SK-N-SH (cell line): Measurements from ENCODE around the gene PHLPP1. TPM values are rescaled to one million over a fixed set of nuclear protein-coding genes. Genes with fewer than 3 reads are reported as not detected.

Source experiments
- CTCF ChIA-PET: fragments of 300-600, 350-600 bp; formaldehyde crosslinking; extraction: SDS; loops from one replicate; lab custom pipeline; 2021; lab: Yijun Ruan, JAX
- POLR2A ChIA-PET: fragments of 350-600 bp; sonication (Branson Sonifier 250); formaldehyde crosslinking; extraction: SDS; loops from one replicate; lab custom pipeline; 2020; ENCODE audit warnings: antibody characterized with exemption, inconsistent platforms; lab: Yijun Ruan, JAX
- DNase-seq: peaks from one replicate; pipeline ENCODE4 v3.0.0; 2012
- H2AFZ ChIP-seq: fragments of 200-600 bp; sonication (generic); 2 replicates; pipeline ENCODE4 v1.8.1; 2016; ENCODE audit warnings: antibody characterized with exemption, mild to moderate bottlenecking, low read depth
- H3F3A ChIP-seq: fragments of 200-600 bp; sonication (generic); replicated peaks from 2 replicates; pipeline ENCODE3; 2016; ENCODE audit warnings: antibody characterized with exemption, mild to moderate bottlenecking; ENCODE audit not compliant: insufficient read depth
- H3K27ac ChIP-seq, 2 experiments: fragments of 200-500 bp in 1 of 2; fragments of 200-600 bp in 1 of 2; sonication (Bioruptor generic) in 1 of 2; sonication (generic), shearing (Covaris generic) in 1 of 2; 2 replicates each; pipeline versions ENCODE4 v1.5.1 to v1.6.1; 2014 to 2016; ENCODE audit warnings: low read depth in 2 of 2, inconsistent platforms in 1 of 2, low read length in 1 of 2, mild to moderate bottlenecking in 1 of 2, mixed read lengths in 1 of 2
- H3K27me3 ChIP-seq: fragments of 200-600 bp; sonication (generic), shearing (Covaris generic); 2 replicates; pipeline ENCODE4 v1.6.1; 2016; ENCODE audit warnings: mixed run types; ENCODE audit not compliant: insufficient read depth
- H3K36me3 ChIP-seq, 2 experiments: fragments of 200-500 bp in 1 of 2; fragments of 200-600 bp in 1 of 2; sonication (Bioruptor generic) in 1 of 2; sonication (generic) in 1 of 2; replicated peaks in 1 of 2; 2 replicates each; pipeline versions ENCODE3 to v1.5.1; 2014 to 2016; ENCODE audit warnings: low read length in 1 of 2, mild to moderate bottlenecking in 1 of 2; ENCODE audit not compliant: insufficient read depth in 2 of 2, control insufficient read depth in 1 of 2
- H3K4me1 ChIP-seq, 2 experiments: fragments of 200-500 bp in 1 of 2; fragments of 200-600 bp in 1 of 2; sonication (Bioruptor generic) in 1 of 2; sonication (generic), shearing (Covaris generic) in 1 of 2; 2 replicates each; pipeline versions ENCODE4 v1.5.1 to v1.6.1; 2014 to 2016; ENCODE audit warnings: low read depth in 1 of 2, low read length in 1 of 2, mixed run types in 1 of 2; ENCODE audit not compliant: insufficient read depth in 2 of 2, control insufficient read depth in 1 of 2
- H3K4me2 ChIP-seq: fragments of 200-600 bp; sonication (generic), shearing (Covaris generic); 2 replicates; pipeline ENCODE4 v1.6.1; 2017; ENCODE audit warnings: mixed run types
- H3K4me3 ChIP-seq, 2 experiments: fragments of 200-500 bp in 1 of 2; fragments of 200-600 bp in 1 of 2; sonication (Bioruptor generic) in 1 of 2; sonication (generic), shearing (Covaris generic) in 1 of 2; 2 replicates each; pipeline versions ENCODE4 v1.5.1 to v1.8.1; 2014 to 2016; ENCODE audit warnings: low read depth in 2 of 2, inconsistent platforms in 1 of 2, low read length in 1 of 2, mild to moderate bottlenecking in 1 of 2, mixed read lengths in 1 of 2, moderate library complexity in 1 of 2
- H3K79me2 ChIP-seq: fragments of 200-600 bp; sonication (generic); 2 replicates; pipeline ENCODE4 v1.8.1; 2017; ENCODE audit warnings: mild to moderate bottlenecking; ENCODE audit not compliant: insufficient read depth
- H3K9ac ChIP-seq: fragments of 200-600 bp; sonication (generic); 2 replicates; pipeline ENCODE4 v1.6.1; 2017; ENCODE audit warnings: mixed run types
- H3K9me2 ChIP-seq: fragments of 200-600 bp; sonication (generic); 2 replicates; pipeline ENCODE4 v1.6.1; 2017; ENCODE audit warnings: mixed run types
- H3K9me3 ChIP-seq: fragments of 200-600 bp; sonication (generic); 2 replicates; pipeline ENCODE4 v1.6.1; 2017; ENCODE audit warnings: mixed run types, mild to moderate bottlenecking, moderate library complexity
- H4K20me1 ChIP-seq: fragments of 200-600 bp; sonication (generic); 2 replicates; pipeline ENCODE4 v1.6.1; 2017; ENCODE audit warnings: mild to moderate bottlenecking, mixed run types; ENCODE audit not compliant: insufficient read depth
- CHD2 ChIP-seq: fragments of 150-350 bp; IDR thresholded peaks from 2 replicates; pipeline ENCODE4 v1.6.1; 2018; ENCODE audit warnings: low read length; ENCODE audit not compliant: partially characterized antibody
- CTCF ChIP-seq: fragments of 200-600 bp; sonication (generic); IDR thresholded peaks from 2 replicates; pipeline ENCODE4 v1.6.1; 2017; ENCODE audit warnings: antibody characterized with exemption, mild to moderate bottlenecking, moderate library complexity
- EZH2phosphoT487 ChIP-seq: fragments of 200-600 bp; sonication (generic); IDR thresholded peaks from 2 replicates; pipeline ENCODE4 v1.6.1; 2017; ENCODE audit warnings: low read depth, mixed run types, mild to moderate bottlenecking, antibody characterized with exemption, moderate library complexity, borderline replicate concordance
- FOSL2 ChIP-seq: IDR thresholded peaks from 2 replicates; pipeline ENCODE4 v1.4.0; 2012; ENCODE audit warnings: low read depth, mild to moderate bottlenecking, moderate library complexity, borderline replicate concordance
- FOXJ3 ChIP-seq: sonication (generic); formaldehyde crosslinking; IDR thresholded peaks from 2 replicates; pipeline ENCODE4 v1.5.1; 2020; ENCODE audit warnings: mild to moderate bottlenecking, missing genetic modification reagents
- GABPA ChIP-seq: IDR thresholded peaks from 2 replicates; pipeline ENCODE4 v1.4.0; 2012; ENCODE audit warnings: low read depth, mild to moderate bottlenecking
- JUND ChIP-seq: IDR thresholded peaks from 2 replicates; pipeline ENCODE4 v1.4.0; 2012
- MEF2A ChIP-seq: IDR thresholded peaks from 2 replicates; pipeline ENCODE4 v1.4.0; 2012; ENCODE audit warnings: low read depth, borderline replicate concordance
- NFIC ChIP-seq: IDR thresholded peaks from 2 replicates; pipeline ENCODE4 v1.4.0; 2012; ENCODE audit warnings: borderline replicate concordance
- NRF1 ChIP-seq: IDR thresholded peaks from 2 replicates; pipeline ENCODE4 v1.6.1; 2012; ENCODE audit warnings: low read depth, mild to moderate bottlenecking, low read length
- POLR2AphosphoS5 ChIP-seq: IDR thresholded peaks from 2 replicates; pipeline ENCODE4 v1.6.1; 2012; ENCODE audit warnings: low read depth, low read length
- RAD21 ChIP-seq: IDR thresholded peaks from 2 replicates; pipeline ENCODE4 v1.6.1; 2012; ENCODE audit warnings: mild to moderate bottlenecking, low read length
- RFX5 ChIP-seq: IDR thresholded peaks from 2 replicates; pipeline ENCODE4 v1.6.1; 2012; ENCODE audit warnings: mild to moderate bottlenecking, improper control_type of control experiment, low read length
- RXRA ChIP-seq: IDR thresholded peaks from 2 replicates; pipeline ENCODE4 v1.4.0; 2012; ENCODE audit warnings: low read depth, mild to moderate bottlenecking, borderline replicate concordance
- SIN3A ChIP-seq: IDR thresholded peaks from 2 replicates; pipeline ENCODE4 v1.6.1; 2012; ENCODE audit warnings: low read depth, mild to moderate bottlenecking, low read length, moderate library complexity, borderline replicate concordance
- TAF1 ChIP-seq: IDR thresholded peaks from 2 replicates; pipeline ENCODE4 v1.6.1; 2012; ENCODE audit warnings: low read depth, mild to moderate bottlenecking, low read length, moderate library complexity, borderline replicate concordance
- TCF12 ChIP-seq: IDR thresholded peaks from 2 replicates; pipeline ENCODE4 v1.4.0; 2012
- TEAD4 ChIP-seq: IDR thresholded peaks from 2 replicates; pipeline ENCODE4 v1.4.0; 2012; ENCODE audit warnings: mild to moderate bottlenecking, borderline replicate concordance; ENCODE audit not compliant: insufficient read depth
- USF2 ChIP-seq: fragments of 150-350 bp; IDR thresholded peaks from 2 replicates; pipeline ENCODE4 v1.6.1; 2017; ENCODE audit warnings: antibody characterized with exemption, low read length, low read depth, borderline replicate concordance
- YY1 ChIP-seq: IDR thresholded peaks from 2 replicates; pipeline ENCODE4 v1.4.0; 2012; ENCODE audit warnings: low read depth, mild to moderate bottlenecking
- ZBTB33 ChIP-seq: IDR thresholded peaks from 2 replicates; pipeline ENCODE4 v1.4.0; 2012; ENCODE audit warnings: low read depth, borderline replicate concordance
- WGBS: methylation state at CpG from one replicate; pipeline ENCODE4 v1.1.6; 2017; ENCODE audit warnings: low lambda C conversion rate; 5-methylcytosine and 5-hydroxymethylcytosine counted together
- polyA plus RNA-seq, 3 experiments: library from polyadenylated mRNA; depleted of rRNA; stranded (reverse); fragments of >200 nt; gene quantifications; 2 replicates each; pipeline ENCODE4 v1.2.3, GENCODE V29; 2012
- TF ChIP-seq, protein P1 (sequence below): IDR thresholded peaks from 2 replicates; pipeline ENCODE4 v1.4.0; 2012; ENCODE audit warnings: low read depth
- TF ChIP-seq, protein P2 (sequence below): IDR thresholded peaks from 2 replicates; pipeline ENCODE4; 2012

PHLPP1 gene
- polyA plus RNA-seq, 1 of the 3 experiments (the other 2 are of a cell fraction): 4.6 TPM

- ChIA-PET POLR2A (no interaction called here), CTCF (no interaction called here)
- 92% methylated on average over 5 of the region's 5 CpGs for WGBS
- no peak for DNase-seq
- no peak overlapping the region for H3K4me2 ChIP-seq
- H3F3A ChIP-seq: no peaks in the 10 kb centered on the region
- peaks cover 3 to 23% of the 10 kb centered on the region in 2 experiments; a peak in 3 of 4 replicates for H3K4me1 ChIP-seq
- TF ChIP-seq SIN3A (no peak), CTCF (no peak), MEF2A (no peak), NFIC (no peak), TEAD4 (no peak), CHD2 (no peak), RFX5 (no peak), TCF12 (no peak), FOSL2 (no peak)
- TF ChIP-seq, protein P1, sequence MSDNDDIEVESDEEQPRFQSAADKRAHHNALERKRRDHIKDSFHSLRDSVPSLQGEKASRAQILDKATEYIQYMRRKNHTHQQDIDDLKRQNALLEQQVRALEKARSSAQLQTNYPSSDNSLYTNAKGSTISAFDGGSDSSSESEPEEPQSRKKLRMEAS: no peak
- H3K27ac ChIP-seq: no peak overlapping the region
- H3K79me2 ChIP-seq: peaks cover 73% of the 10 kb centered on the region
- H3K27me3 ChIP-seq: no peaks in the 10 kb centered on the region
- H4K20me1 ChIP-seq: no peaks in the 10 kb centered on the region; the same call in 1 of the 2 replicates
- no peaks in the 10 kb centered on the region for H3K9me3 ChIP-seq
- H2AFZ ChIP-seq: no peak overlapping the region
- H3K4me3 ChIP-seq: no peak overlapping the region
- no peak overlapping the region for H3K9ac ChIP-seq
- no peaks in the 10 kb centered on the region for H3K36me3 ChIP-seq
- H3K9me2 ChIP-seq: no peaks in the 10 kb centered on the region
Measured at GRCh38 chr18:62723666-62724281, 8.4 kb downstream of the PHLPP1 start.

- H3K4me2 ChIP-seq: no peak overlapping the region
- no peak overlapping the region for H3K9ac ChIP-seq
- H3K36me3 ChIP-seq: no peaks in the 10 kb centered on the region
- POLR2A ChIA-PET: no interaction called here
- H3K9me2 ChIP-seq: no peaks in the 10 kb centered on the region
- no peaks in the 10 kb centered on the region for H3K27me3 ChIP-seq
- no peak overlapping the region for H3K27ac ChIP-seq
- H3K4me1 ChIP-seq: peaks cover 3 to 17% of the 10 kb centered on the region in 2 experiments; a peak in 3 of 4 replicates
- CTCF ChIA-PET: no interaction called here
- TF ChIP-seq, protein P2, sequence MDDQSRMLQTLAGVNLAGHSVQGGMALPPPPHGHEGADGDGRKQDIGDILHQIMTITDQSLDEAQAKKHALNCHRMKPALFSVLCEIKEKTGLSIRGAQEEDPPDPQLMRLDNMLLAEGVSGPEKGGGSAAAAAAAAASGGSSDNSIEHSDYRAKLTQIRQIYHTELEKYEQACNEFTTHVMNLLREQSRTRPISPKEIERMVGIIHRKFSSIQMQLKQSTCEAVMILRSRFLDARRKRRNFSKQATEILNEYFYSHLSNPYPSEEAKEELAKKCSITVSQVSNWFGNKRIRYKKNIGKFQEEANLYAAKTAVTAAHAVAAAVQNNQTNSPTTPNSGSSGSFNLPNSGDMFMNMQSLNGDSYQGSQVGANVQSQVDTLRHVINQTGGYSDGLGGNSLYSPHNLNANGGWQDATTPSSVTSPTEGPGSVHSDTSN: no peak
- TF ChIP-seq NRF1: no peak
- no peak for TF ChIP-seq RXRA
- TF ChIP-seq RAD21: no peak
- TF ChIP-seq FOXJ3: no peak
- TF ChIP-seq, protein P1: no peak
- no peak for TF ChIP-seq TCF12
- no peak for TF ChIP-seq JUND
- TF ChIP-seq EZH2phosphoT487: no peak
- TF ChIP-seq CHD2: no peak
- no peak for TF ChIP-seq YY1
- no peak for TF ChIP-seq USF2
- no peak for TF ChIP-seq TAF1
- no peak for TF ChIP-seq ZBTB33
- TF ChIP-seq POLR2AphosphoS5: no peak
- no peak for TF ChIP-seq GABPA
- no peak for DNase-seq
- WGBS: 97% methylated on average over 3 of the region's 3 CpGs
- no peaks in the 10 kb centered on the region for H3K9me3 ChIP-seq
- no peak overlapping the region for H2AFZ ChIP-seq
- H4K20me1 ChIP-seq: no peaks in the 10 kb centered on the region
- no peak overlapping the region for H3K4me3 ChIP-seq
- no peaks in the 10 kb centered on the region for H3F3A ChIP-seq
- H3K79me2 ChIP-seq: peaks cover 60% of the 10 kb centered on the region
Measured at GRCh38 chr18:62725896-62726295, 10.6 kb downstream of the PHLPP1 start.
